ENCODE measurements around the gene S100A7A.

DNA sequence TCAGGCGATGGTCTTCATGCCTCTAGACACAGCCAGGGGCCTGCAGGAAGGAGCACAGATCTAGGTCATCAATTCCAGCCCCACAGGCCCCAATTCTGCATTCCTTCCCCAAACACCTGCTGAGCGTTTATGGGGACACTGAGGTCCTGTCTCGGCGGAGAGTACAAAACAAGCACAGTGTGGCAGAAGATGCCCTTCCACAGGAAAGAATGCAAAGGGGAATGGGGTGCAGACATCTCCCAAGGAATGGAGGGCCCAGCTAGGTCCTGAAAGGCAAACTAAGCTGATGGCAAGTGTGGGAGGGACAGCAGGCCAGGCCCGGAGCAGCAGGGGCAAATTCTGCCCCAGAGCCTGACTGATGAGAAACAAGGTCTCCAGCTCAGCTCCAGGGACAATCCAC, 21.9 kb upstream of the S100A7A start:
- TF ChIP-seq, protein P1, sequence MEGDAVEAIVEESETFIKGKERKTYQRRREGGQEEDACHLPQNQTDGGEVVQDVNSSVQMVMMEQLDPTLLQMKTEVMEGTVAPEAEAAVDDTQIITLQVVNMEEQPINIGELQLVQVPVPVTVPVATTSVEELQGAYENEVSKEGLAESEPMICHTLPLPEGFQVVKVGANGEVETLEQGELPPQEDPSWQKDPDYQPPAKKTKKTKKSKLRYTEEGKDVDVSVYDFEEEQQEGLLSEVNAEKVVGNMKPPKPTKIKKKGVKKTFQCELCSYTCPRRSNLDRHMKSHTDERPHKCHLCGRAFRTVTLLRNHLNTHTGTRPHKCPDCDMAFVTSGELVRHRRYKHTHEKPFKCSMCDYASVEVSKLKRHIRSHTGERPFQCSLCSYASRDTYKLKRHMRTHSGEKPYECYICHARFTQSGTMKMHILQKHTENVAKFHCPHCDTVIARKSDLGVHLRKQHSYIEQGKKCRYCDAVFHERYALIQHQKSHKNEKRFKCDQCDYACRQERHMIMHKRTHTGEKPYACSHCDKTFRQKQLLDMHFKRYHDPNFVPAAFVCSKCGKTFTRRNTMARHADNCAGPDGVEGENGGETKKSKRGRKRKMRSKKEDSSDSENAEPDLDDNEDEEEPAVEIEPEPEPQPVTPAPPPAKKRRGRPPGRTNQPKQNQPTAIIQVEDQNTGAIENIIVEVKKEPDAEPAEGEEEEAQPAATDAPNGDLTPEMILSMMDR (IDR thresholded peaks at IDR 0.05; ENCODE audit: insufficient read depth, low read depth, low read length) = no peak
- TF ChIP-seq EZH2 (IDR thresholded peaks at IDR 0.05; ENCODE audit: insufficient read depth, low read length) = no peak
